ENCODE measurements around the gene UNC5CL. TPM values are rescaled to one million over a fixed set of nuclear protein-coding genes. Genes with fewer than 3 reads are reported as not detected.

UNC5CL gene
- total and polyA plus RNA-seq, 9 of the 15 experiments (the other 6 are each of a cell fraction or from before 2014, with no cell fraction given) = 0.07 to 1.8 (median 0.62) TPM; not detected in 1

DNA sequence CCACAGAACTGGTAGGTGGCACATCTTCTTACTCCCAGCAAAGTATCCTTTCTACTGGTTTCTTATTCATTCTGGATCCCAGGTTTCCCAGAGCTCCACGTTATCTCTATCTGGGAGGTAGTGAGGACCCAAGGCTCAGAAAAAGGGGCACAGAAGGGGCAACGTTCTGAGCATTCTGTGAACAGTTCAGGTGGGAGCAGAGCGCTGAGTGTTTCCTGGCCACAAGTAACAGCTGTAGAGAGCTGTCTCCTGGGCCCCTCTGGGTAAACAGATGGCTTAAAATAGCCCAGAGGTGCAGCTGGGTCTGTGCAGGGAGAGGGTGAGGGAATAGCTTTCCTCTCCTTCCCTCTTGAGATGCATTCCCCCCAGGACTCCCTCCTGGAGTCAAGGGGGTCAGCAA lies 16.1 kb upstream of the UNC5CL start:
- no peak for TF ChIP-seq ZZZ3 (IDR thresholded peaks at IDR 0.05)
- TF ChIP-seq ZFP30 (CRISPR knock-in tag; IDR thresholded peaks at IDR 0.05; ENCODE audit: borderline replicate concordance) = no peak
- no peak for TF ChIP-seq TSC22D4 (tag; IDR thresholded peaks at IDR 0.05)
- no peak for TF ChIP-seq NR4A1 (CRISPR knock-in tag; IDR thresholded peaks at IDR 0.05)
- TF ChIP-seq NR4A1 (tag; IDR thresholded peaks at IDR 0.05) = no peak
- no peak for TF ChIP-seq PHB (CRISPR knock-in tag; IDR thresholded peaks at IDR 0.05)
- TF ChIP-seq FOXA3 (CRISPR knock-in tag; conservative IDR thresholded peaks at IDR 0.05 in 1 of 2, IDR thresholded peaks at IDR 0.05 in 1 of 2) = 0 out of 4 replicates have a peak, but pooled peaks of 1 of the 2 experiments have one; percentile 21
- no peak for TF ChIP-seq L3MBTL2 (IDR thresholded peaks at IDR 0.05)
- H3K79me2 ChIP-seq (ENCODE audit: control insufficient read depth, insufficient read depth, low read length) = no peaks in the 10 kb centered on the region
- H3K9me3 ChIP-seq (replicated peaks; ENCODE audit: control insufficient read depth, insufficient read depth, low read depth, low read length) = no peaks in the 10 kb centered on the region
- no peak for DNase-seq (ENCODE audit: extremely low read depth in 1 of 4, low spot score in 3 of 4)
- no peak for FAIRE-seq
- 0 out of 2 replicates have a peak, but pooled peaks cover 4% of the 10 kb centered on the region for H4K20me1 ChIP-seq (replicated peaks; ENCODE audit: control insufficient read depth, insufficient read depth, low read length)
- H3K4me2 ChIP-seq (ENCODE audit: insufficient read depth, low read length) = no peak overlapping the region
- no peaks in the 10 kb centered on the region for H3K9me1 ChIP-seq (ENCODE audit: control insufficient read depth, insufficient read depth, low read length)
- intact Hi-C loops (cut with micrococcal nuclease) = no loop called here
- ChIA-PET CTCF (ENCODE audit: low intra/inter-chr PET ratio) (no interaction called here), POLR2A (interaction anchor here (0.7 to 2.9 kb wide), 4 partner anchors 13 to 17 kb away, joined by 3 to 11 read pairs (median 4); partner anchors contain the start of genes NFYA, OARD1, TSPO2 and UNC5CL)
- BruUV-seq (replicated peaks) = no TSS peak
- no peak overlapping the region for H2AFZ ChIP-seq (ENCODE audit: low read depth, low read length)
- H3K4me3 ChIP-seq = no peak overlapping the region
- no peak overlapping the region for H3K27ac ChIP-seq (ENCODE audit: extremely low read depth, low read depth, low read length)
- H3K4me1 ChIP-seq (replicated peaks in 1 of 2; ENCODE audit: control insufficient read depth in 2 of 2, insufficient read depth in 2 of 2, low read length in 2 of 2) = peaks cover 9 to 37% of the 10 kb centered on the region in 2 experiments
- in situ Hi-C loops (cut with MboI) = no loop called here
- 32% methylated on average over 3 of the region's 3 CpGs for WGBS (ENCODE audit: insufficient coverage, low coverage, missing lambda C conversion rate)
- H3K27me3 ChIP-seq (ENCODE audit: control insufficient read depth in 2 of 2, insufficient read depth in 2 of 2, low read length in 2 of 2) = no peaks in the 10 kb centered on the region
- ATAC-seq = no peak
- no peaks in the 10 kb centered on the region for H3K36me3 ChIP-seq (ENCODE audit: control insufficient read depth, insufficient read depth, low read length)
- no peak overlapping the region for H3K9ac ChIP-seq (ENCODE audit: insufficient read depth in 1 of 2, low read depth in 2 of 2, low read length in 2 of 2)

Measured in K562 (cell line).